ENCODE data around the gene CATSPERB.
"Not testable (repeated sequence)": the region's sequence is repeated elsewhere in the genome, so short reads cannot be mapped to it uniquely, and the experiment has no call there.

The CATSPERB gene

DNA sequence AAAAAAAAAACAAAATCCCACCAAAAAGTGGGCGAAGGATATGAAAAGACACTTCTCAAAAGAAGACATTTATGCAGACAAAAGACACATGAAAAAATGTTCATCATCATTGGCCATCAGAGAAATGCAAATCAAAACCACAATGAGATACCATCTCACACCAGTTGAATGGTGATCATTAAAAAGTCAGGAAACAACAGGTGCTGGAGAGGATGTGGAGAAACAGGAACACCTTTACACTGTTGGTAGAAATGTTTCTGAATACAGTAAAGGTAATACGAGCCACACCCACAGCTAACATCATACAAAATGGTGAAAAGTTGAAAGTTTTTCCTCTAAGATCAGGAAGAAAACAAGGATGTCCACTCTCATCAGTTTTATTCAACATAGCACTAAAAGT lies 8.0 kb upstream of the CATSPERB start:
- DNase-seq; in situ Hi-C loops (cut with HindIII; ENCODE audit: low pct_ligation_motif_present, low pct_unique_long_range_greater_than_20kb, low sequenced_read_pairs): not testable (repeated sequence)

DNA sequence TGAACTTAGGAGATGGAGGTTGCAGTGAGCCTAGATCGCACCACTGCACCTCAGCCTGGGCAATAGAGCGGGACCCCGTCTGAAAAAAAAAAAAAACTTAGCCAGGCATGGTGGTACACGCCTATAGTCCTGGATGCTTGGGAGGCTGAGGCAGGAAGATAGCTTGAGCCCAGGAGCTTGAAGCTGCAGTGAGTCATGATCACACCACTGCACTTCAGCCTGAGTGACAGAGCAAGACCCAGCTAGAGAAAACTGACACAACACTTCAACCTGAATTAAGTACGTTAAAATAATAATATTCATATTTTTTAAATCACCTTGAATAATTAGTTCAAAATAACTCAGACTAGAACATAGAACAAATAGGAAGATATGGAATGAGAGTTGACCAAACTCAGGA lies 5.7 kb upstream of the CATSPERB start:
- in situ Hi-C loops (cut with HindIII; ENCODE audit: low pct_ligation_motif_present, low pct_unique_long_range_greater_than_20kb, low sequenced_read_pairs), result no loop called here
- DNase-seq, result no peak

DNA sequence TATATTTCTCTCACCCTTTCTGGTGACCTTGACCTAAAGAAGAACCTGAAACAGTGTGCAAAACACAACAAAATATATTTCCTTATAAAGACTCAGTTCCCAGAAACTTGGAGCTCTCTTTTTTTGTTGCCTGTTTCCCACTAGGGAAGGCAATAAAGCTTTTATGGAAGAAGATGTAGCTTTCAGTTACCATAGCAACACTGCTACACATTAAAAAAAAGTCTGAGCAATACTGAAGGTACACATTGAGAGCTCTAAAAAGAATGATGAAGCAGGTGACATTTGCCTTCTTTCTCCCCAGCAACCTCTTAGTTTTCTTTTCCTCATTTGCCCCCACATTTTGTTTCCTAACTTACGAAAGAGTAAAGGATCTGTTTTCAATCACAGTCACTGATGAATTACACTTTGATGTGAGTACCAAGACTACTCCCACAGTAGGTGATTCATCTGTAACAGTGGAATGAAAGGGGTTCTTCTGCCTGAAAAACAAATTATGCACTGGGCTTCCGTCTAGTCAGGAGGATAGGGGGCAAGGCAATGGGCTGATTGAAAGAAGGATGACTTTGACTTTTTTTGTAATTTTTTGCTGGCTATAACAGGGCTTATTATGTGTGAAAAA lies 1.1 kb upstream of the CATSPERB start:
- in situ Hi-C loops (cut with HindIII; ENCODE audit: low pct_ligation_motif_present, low pct_unique_long_range_greater_than_20kb, low sequenced_read_pairs), result no loop called here
- no peak for DNase-seq

DNA sequence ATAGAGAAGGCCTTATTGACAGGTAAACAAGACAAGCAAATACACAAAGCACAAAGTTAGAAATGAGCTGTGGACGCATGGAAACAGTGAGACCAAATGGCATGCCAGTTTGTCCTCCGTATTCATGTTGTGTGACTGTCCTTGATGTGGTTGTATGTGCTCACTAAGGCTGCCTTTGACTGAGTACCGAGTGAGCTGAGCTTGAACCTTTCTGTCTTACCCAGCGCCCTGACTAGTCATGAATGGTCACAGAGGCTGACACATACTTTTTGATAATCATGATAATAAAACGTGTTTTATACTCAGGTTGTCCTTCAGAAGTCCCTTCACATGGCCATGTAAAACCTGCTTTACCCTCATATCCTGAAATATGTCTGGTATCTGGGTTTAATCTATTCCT lies 553 bp upstream of the CATSPERB start:
- DNase-seq, result no peak
- in situ Hi-C loops (cut with HindIII; ENCODE audit: low pct_ligation_motif_present, low pct_unique_long_range_greater_than_20kb, low sequenced_read_pairs), result no loop called here

DNA sequence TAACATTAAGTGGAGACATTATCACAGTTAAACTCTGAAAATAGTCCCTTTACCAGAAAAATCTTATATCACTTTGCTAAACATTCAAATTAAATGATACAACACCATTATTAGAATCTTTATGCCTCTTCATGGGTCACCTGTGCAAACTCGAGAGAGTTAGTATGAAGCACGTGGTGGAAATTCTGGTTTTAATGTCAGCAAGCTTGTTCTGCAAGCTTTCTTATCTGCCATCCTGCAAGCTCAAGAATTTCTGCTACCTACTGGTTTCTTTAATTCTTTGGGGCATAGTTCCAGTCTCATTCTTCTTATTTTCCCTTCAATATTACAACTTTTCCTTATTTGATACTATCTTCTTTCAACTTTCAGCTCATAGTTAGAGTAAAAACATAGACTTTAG lies 868 bp downstream of the CATSPERB start:
- in situ Hi-C loops (cut with HindIII; ENCODE audit: low pct_ligation_motif_present, low pct_unique_long_range_greater_than_20kb, low sequenced_read_pairs), result no loop called here
- no peak for DNase-seq

DNA sequence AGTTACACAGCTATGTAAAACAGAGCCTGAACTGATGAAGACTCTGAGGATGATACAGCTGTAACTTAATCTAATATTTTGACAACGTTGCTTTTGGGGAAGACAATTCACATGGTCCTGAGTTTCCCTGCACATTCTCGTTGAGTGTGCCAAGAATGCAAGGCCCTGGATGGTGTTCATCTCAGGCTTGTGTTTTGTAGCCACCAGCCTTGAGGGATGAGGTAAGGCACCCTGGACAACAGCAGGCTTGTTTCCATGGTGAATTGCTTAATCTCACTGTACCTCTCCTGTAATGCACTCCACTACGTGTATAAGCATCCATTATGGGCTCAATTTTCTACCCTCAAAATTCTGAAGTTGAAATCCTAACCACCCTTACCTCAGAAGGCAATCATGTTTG lies 2.1 kb downstream of the CATSPERB start:
- DNase-seq, result no peak
- in situ Hi-C loops (cut with HindIII; ENCODE audit: low pct_ligation_motif_present, low pct_unique_long_range_greater_than_20kb, low sequenced_read_pairs), result no loop called here

DNA sequence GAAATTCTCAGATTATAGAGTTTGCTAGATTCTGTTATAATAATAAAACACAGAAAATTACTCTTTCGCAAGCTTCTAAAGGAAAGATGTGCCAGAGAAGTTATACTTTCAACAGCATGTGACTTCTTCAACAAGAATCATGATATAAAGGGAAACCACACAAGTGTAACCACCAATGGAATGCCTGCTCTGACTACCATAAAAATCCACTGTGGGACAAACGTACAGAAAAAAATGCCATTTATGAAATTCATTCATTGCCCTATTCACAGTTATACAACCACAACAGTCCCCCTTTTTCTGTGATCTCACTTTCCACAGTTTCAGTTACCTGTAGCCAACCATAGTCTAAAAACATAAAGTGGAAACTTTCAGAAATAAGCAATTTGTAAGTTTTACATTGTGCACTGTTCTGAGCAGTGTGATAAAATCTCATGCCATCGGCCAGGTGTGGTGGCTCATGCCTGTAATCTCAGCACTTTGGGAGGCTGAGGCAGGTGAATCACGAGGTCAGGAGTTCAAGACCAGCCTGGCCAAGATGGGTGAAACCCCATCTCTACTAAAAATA lies 3.2 kb downstream of the CATSPERB start:
- DNase-seq, result no peak
- in situ Hi-C loops (cut with HindIII; ENCODE audit: low pct_ligation_motif_present, low pct_unique_long_range_greater_than_20kb, low sequenced_read_pairs), result no loop called here

DNA sequence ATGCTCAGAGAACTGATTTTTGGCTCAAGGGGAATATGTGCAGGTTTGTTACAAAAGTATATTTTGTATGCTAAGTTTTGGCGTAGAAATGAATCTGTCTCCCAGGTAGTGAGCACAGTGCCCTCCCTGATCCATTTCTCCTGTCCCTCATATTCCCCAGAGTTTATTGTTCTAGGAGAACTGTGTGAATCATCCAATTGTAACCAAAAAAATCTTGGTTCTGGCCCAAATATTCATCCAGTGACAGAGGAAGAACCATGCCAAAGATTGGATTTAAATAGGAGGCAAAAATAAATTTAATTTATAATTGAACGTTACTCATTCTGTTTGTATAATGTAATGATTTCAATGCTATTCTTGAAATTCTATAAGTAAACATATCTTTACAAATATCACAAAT lies 4.8 kb downstream of the CATSPERB start:
- in situ Hi-C loops (cut with HindIII; ENCODE audit: low pct_ligation_motif_present, low pct_unique_long_range_greater_than_20kb, low sequenced_read_pairs), result no loop called here
- DNase-seq, result no peak

DNA sequence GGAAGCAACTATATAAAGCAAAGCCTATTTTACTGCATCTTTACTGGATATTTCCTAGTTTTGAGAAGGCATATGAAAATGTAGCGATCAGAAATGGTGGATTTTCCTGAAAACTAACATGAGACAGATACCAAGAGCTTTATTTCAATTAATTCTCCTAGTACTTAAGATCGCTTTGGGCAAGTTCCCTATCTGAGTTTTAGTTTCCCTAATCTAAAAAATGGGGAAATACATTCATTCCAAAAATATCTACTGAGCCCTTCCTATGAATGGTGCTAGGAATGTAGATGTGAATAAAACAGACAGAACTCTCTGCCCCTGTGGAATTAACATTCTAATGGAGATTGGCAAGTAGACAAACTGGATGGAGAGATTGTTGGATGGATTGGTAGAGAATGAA lies 8.4 kb downstream of the CATSPERB start:
- DNase-seq, result no peak
- in situ Hi-C loops (cut with HindIII; ENCODE audit: low pct_ligation_motif_present, low pct_unique_long_range_greater_than_20kb, low sequenced_read_pairs), result no loop called here

DNA sequence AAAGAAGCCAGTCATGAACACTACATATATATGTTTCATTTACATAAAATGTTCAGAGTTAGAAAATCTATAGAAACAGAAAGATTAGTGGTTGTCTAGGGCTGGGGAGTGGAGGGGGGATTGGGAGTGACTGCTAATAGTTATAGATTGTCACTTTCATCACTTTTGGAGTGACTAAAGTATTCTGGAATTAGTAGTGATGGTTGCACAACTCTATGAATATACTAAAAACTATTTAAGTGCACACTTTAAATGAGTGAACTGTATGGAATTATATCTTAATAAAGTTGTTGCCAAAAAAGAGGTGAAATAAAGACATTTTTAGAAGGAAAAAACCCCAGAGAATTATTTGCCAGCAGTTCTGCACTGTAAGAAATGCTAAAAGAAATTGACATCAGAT lies 9.5 kb downstream of the CATSPERB start:
- in situ Hi-C loops (cut with HindIII; ENCODE audit: low pct_ligation_motif_present, low pct_unique_long_range_greater_than_20kb, low sequenced_read_pairs), result no loop called here
- DNase-seq, result no peak

DNA sequence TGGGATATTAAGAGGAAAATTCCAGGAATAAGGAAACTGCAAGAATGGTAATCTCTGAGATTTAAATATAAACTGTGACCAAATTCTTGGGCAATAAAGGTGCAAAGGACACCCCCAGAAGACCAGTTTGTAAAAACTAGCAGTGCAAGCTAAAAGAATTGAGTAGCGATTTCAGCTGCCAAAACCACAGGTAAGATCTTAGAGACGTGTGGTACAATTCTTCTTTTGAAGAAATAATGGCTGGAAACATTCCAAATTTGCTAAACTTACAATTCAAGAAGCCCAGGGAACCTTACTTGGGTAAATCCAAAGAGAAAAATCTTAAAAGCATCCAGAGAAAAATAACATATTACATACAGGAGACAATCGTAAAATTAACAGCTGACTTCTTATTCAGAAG lies 12.0 kb downstream of the CATSPERB start:
- in situ Hi-C loops (cut with HindIII; ENCODE audit: low pct_ligation_motif_present, low pct_unique_long_range_greater_than_20kb, low sequenced_read_pairs), result no loop called here

DNA sequence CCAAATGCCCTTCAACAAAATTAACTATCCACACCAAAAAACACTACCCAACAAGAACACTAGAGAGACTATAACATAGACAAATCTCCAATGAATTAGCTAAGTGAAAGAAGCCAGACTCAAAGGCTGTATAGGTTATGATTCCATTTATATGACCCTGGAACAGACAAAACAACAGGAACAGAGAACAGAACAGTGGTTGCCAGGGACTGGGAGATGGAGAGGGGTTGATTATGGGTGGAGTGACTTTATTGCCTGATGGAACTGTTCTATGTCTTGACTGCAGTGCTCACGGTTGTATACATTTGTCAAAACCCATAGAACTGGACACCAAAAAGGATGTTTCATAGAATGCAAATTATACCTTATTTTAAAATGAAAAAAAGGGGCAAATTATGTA lies 14.9 kb downstream of the CATSPERB start:
- no peak for DNase-seq
- in situ Hi-C loops (cut with HindIII; ENCODE audit: low pct_ligation_motif_present, low pct_unique_long_range_greater_than_20kb, low sequenced_read_pairs), result no loop called here

More for the DNA sequence above, 12.0 kb downstream of the CATSPERB start:
- no peak for DNase-seq

DNA sequence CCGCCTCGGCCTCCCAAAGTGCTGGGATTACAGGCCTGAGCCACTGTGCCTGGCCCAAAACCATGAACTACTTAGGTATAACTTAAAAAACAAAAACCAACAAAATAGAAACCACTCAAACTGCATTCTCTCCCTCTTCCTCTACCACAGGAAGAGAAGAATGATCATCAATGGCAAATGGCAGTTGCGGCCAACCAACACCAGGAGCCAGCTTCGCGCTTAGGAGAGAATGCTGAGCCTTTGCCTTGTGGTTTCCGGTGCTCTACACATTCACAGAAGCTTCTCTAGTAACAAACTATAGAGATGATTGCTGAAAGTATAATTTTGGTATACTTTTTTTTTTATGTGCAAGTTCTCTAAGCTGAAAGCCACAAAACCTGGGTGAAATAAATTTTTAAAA lies 17.1 kb downstream of the CATSPERB start:
- in situ Hi-C loops (cut with HindIII; ENCODE audit: low pct_ligation_motif_present, low pct_unique_long_range_greater_than_20kb, low sequenced_read_pairs), result no loop called here
- DNase-seq, result no peak

DNA sequence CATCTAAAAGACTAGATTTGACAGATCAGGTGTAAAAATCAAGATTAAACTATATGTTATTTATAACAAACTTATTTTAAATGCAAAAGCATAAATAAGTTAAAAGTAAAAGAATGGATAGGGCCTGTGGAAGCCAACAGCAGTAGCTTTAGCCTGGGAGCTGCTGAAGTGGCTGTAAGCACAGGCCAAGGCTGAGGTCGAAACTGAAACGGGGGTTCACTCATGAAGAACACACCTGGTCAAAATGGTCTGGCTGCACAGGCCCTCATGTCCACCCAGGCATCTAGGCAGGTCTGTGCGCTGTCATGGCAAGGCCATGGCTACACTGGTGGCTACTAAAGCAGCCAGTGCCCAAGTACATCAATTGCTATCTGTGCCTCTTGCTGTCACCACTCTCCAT lies 23.1 kb downstream of the CATSPERB start:
- no peak for DNase-seq
- in situ Hi-C loops (cut with HindIII; ENCODE audit: low pct_ligation_motif_present, low pct_unique_long_range_greater_than_20kb, low sequenced_read_pairs), result no loop called here

DNA sequence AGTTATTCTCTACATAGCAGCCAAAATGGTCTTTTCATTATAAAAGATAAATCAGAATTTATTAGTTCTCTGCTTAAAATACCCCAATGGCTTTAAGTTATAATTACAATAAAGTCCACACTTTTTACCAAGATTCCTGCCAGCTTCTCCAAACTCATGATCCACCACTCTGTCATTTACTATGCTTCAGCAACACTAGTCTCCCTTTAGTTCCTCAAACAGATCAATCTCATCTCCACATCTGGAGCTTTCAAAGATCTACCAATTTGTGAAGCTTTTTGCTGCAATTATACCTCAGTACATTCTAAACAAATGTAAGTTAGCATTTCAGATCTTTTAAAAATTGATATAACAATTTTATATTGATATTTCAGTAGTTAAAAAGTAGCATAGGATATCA lies 24.9 kb downstream of the CATSPERB start:
- DNase-seq, result no peak
- in situ Hi-C loops (cut with HindIII; ENCODE audit: low pct_ligation_motif_present, low pct_unique_long_range_greater_than_20kb, low sequenced_read_pairs), result no loop called here

DNA sequence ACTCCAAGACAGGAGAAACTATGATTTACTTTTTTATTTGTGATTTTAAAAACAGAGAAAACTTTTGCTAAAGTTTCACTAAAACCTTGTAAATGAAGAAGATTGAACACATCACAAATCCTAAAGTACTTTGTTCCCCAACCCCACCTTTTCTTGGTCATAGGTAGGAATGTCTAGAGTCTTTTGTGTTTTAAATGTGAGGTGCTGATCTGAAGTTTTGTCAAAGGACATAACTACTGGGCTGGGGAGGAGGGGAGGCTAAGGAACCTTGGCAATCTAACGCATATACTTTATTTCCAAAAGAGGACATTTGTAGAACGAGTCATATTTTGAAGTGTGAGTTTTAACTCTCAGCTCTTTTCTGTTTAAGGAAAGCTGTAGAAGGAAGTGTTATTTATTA lies 37.2 kb downstream of the CATSPERB start:
- in situ Hi-C loops (cut with HindIII; ENCODE audit: low pct_ligation_motif_present, low pct_unique_long_range_greater_than_20kb, low sequenced_read_pairs), result no loop called here
- DNase-seq, result no peak

DNA sequence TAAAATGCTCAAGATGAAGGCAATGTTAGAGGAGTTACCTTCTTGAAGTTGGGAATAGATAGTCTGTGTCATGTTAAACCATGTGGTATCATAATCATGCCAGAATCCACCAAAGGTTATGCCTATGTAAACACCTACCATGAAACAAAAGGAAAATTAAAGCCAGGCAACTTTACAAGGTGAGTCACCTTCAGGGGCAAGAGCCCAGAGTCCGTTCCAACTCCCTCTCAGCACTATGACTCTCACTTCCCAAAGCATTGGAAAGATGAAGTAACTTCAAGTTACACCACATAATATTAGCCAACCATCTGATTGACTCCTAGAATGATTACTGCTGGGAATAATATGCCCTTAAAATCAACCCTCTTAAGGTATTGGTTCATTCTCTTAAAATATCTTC lies 38.5 kb downstream of the CATSPERB start:
- in situ Hi-C loops (cut with HindIII; ENCODE audit: low pct_ligation_motif_present, low pct_unique_long_range_greater_than_20kb, low sequenced_read_pairs), result no loop called here
- no peak for DNase-seq

DNA sequence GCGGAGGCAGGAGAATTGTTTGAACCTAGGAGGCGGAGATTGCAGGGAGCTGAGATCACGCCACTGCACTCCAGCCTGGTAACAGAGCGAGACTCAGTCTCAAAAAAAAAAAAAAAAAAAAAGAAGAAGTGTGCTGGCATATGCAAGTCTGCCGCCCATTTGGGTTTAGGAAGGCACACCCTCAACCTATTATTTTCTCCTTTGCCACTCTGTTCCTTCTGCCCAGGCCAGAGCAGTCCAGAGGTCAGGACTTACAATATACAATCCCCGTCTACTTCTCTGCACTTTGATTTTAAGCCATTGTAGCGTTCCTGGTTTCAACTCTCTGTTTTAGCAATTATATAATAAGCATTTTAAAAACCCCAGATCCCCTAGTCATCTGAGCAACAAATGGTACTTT lies 39.8 kb downstream of the CATSPERB start:
- in situ Hi-C loops (cut with HindIII; ENCODE audit: low pct_ligation_motif_present, low pct_unique_long_range_greater_than_20kb, low sequenced_read_pairs), result no loop called here
- DNase-seq, result no peak

DNA sequence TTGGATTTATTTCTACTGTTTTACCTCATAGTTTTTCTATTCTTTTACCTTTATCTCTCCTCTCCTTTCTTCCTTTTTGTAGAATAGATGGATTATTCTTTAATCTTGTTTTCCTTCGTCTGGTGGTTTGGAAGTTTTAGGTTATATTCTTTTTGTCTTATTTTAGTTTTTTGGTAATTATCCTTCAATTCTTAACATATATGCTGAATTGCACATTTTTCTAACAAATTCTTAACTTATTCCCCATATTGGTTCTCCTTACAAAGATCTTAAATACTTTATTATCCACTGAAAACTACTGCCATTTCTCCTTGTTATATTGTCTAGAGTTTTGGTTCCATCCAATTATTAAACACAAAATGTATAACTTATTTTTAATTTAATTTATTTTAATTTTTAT lies 42.3 kb downstream of the CATSPERB start:
- no peak for DNase-seq
- in situ Hi-C loops (cut with HindIII; ENCODE audit: low pct_ligation_motif_present, low pct_unique_long_range_greater_than_20kb, low sequenced_read_pairs), result no loop called here

DNA sequence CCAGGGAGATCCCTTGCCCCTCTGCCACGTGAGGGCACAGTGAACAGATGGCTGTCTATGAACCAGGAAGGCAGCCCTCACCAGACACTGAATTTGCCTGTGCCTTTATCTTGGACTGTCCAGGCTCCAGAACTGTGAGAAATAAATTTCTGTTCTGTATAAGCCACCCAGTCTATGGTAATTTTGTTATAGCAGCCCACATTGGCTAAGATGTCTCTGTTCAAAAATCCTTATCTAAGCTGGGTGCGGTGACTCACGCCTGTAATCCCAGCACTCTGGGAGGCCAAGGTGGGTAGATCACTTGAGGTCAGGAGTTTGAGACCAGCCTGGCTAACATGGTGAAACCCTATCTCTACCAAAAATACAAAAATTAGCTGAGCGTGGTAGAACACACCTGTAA lies 44.5 kb downstream of the CATSPERB start:
- in situ Hi-C loops (cut with HindIII; ENCODE audit: low pct_ligation_motif_present, low pct_unique_long_range_greater_than_20kb, low sequenced_read_pairs), result not testable (repeated sequence)

DNA sequence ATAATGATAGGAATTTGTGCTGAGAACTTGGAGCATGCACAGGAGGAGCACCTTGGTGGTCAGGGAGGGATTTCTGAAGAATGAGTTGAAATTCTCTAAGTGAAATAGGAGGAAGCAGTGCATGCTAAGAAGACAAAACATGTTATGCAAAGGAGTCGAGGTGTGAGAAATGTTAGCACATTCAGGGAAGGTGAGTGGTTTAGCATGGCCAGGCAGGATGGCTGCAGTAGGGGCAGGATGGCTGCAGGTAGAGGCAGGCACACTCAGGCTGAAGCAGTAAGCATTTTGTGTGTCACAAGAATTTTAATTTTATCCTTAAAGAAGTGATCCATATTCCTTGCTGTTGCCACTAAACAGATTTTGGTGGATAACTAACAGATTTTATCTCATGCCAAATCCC lies 46.3 kb downstream of the CATSPERB start:
- in situ Hi-C loops (cut with HindIII; ENCODE audit: low pct_ligation_motif_present, low pct_unique_long_range_greater_than_20kb, low sequenced_read_pairs), result no loop called here
- DNase-seq, result no peak

More for the DNA sequence above, 44.5 kb downstream of the CATSPERB start:
- not testable (repeated sequence) for DNase-seq
